Measurements from ENCODE around the gene CDH23. TPM values are rescaled to one million over a fixed set of nuclear protein-coding genes. Genes with fewer than 3 reads are reported as not detected.

CDH23 gene
- total RNA-seq, 4 donors from 2014 or later, result 13.8 to 20.1 (median 17.3) TPM

- DNase-seq (ENCODE audit: low spot score in 2 of 2), result no peak
- Histone ChIP-seq H3K9me3 (no peaks in the 10 kb centered on the region), H3K4me3 (no peak overlapping the region), H3K4me1 (peaks cover 0 to 23% (median 4%) of the 10 kb centered on the region in 4 donors), H3K27me3 (no peaks in the 10 kb centered on the region), H3K27ac (no peak overlapping the region), H3K36me3 (no peaks in the 10 kb centered on the region)
- 72 to 81% methylated on average over 7 to 8 of the region's 9 CpGs for WGBS, 2 donors
- TF ChIP-seq POLR2A (IDR thresholded peaks at IDR 0.05), result no peak
- TF ChIP-seq EP300 (IDR thresholded peaks at IDR 0.05), result no peak
- TF ChIP-seq CTCF (IDR thresholded peaks at IDR 0.05), result no peak
These were observed 43.9 kb downstream of the CDH23 start for GRCh38 chr10:71440506-71441035.

- TF ChIP-seq POLR2A (IDR thresholded peaks at IDR 0.05), result no peak
- no peak for TF ChIP-seq EP300 (IDR thresholded peaks at IDR 0.05)
- TF ChIP-seq CTCF (IDR thresholded peaks at IDR 0.05), result no peak
- no peaks in the 10 kb centered on the region for H3K27me3 ChIP-seq
- DNase-seq (ENCODE audit: low spot score in 2 of 2), result no peak
- H3K4me1 ChIP-seq, result peaks cover 0 to 9% (median 0%) of the 10 kb centered on the region in 4 donors
- H3K36me3 ChIP-seq, result no peaks in the 10 kb centered on the region
- no peak overlapping the region for H3K4me3 ChIP-seq
- no peaks in the 10 kb centered on the region for H3K9me3 ChIP-seq
- WGBS, 2 donors, result 98% methylated on average over 3 of the region's 3 CpGs
- H3K27ac ChIP-seq, result no peak overlapping the region
These were observed 45.3 kb downstream of the CDH23 start for GRCh38 chr10:71442000-71442399.

- no peaks in the 10 kb centered on the region for H3K27me3 ChIP-seq
- H3K9me3 ChIP-seq, result no peaks in the 10 kb centered on the region
- H3K4me1 ChIP-seq, result no peaks in the 10 kb centered on the region
- 76 to 89% methylated on average over 12 to 15 of the region's 15 CpGs for WGBS, 2 donors
- no peak for TF ChIP-seq POLR2A (IDR thresholded peaks at IDR 0.05)
- TF ChIP-seq EP300 (IDR thresholded peaks at IDR 0.05), result no peak
- TF ChIP-seq CTCF (IDR thresholded peaks at IDR 0.05), result no peak
- H3K4me3 ChIP-seq, result no peak overlapping the region
- no peak for DNase-seq (ENCODE audit: low spot score in 2 of 2)
- no peaks in the 10 kb centered on the region for H3K36me3 ChIP-seq
- H3K27ac ChIP-seq, result no peak overlapping the region
These were observed 46.3 kb downstream of the CDH23 start for GRCh38 chr10:71442859-71443570.

- Histone ChIP-seq H3K4me3 (no peak overlapping the region), H3K9me3 (no peaks in the 10 kb centered on the region), H3K36me3 (no peaks in the 10 kb centered on the region), H3K27ac (no peak overlapping the region), H3K4me1 (no peaks in the 10 kb centered on the region), H3K27me3 (no peaks in the 10 kb centered on the region)
- no peak for DNase-seq (ENCODE audit: low spot score in 2 of 2)
- WGBS, 2 donors, result 70 to 75% methylated on average over 10 of the region's 10 CpGs
- TF ChIP-seq EP300 (IDR thresholded peaks at IDR 0.05), result no peak
These were observed 47.0 kb downstream of the CDH23 start for GRCh38 chr10:71443676-71444075.

GRCh38 chr10:71444284-71445054 is 47.7 kb downstream of the CDH23 start:
- H3K27ac ChIP-seq, result no peak overlapping the region
- no peaks in the 10 kb centered on the region for H3K9me3 ChIP-seq
- H3K4me1 ChIP-seq, result no peaks in the 10 kb centered on the region
- H3K4me3 ChIP-seq, result no peak overlapping the region
- no peaks in the 10 kb centered on the region for H3K27me3 ChIP-seq
- DNase-seq (ENCODE audit: low spot score in 2 of 2), result no peak
- TF ChIP-seq POLR2A (IDR thresholded peaks at IDR 0.05) (no peak), EP300 (IDR thresholded peaks at IDR 0.05) (no peak), CTCF (IDR thresholded peaks at IDR 0.05) (no peak)
- 77 to 83% methylated on average over 3 to 4 of the region's 4 CpGs for WGBS, 2 donors
- no peaks in the 10 kb centered on the region for H3K36me3 ChIP-seq
